Activated naive CD4-positive, alpha-beta T cell (primary cell): ENCODE data around the gene IRX3.

Experiments
- DNase-seq, 4 experiments: peaks; one replicate each; lab custom pipeline; 2025; lab: John Stamatoyannopoulos, UW

Gene IRX3

GRCh38 chr16:54286366-54287130 lies at the start of gene IRX3:
IRX3 (minus strand) TSS chr16:54286787; CDS start chr16:54286050, 737 bp downstream.
- DNase-seq, result no peak

GRCh38 chr16:54335230-54335629 lies 48.6 kb upstream of the IRX3 start:
- DNase-seq, result no peak

GRCh38 chr16:54334208-54334607 lies 47.6 kb upstream of the IRX3 start:
- no peak for DNase-seq

GRCh38 chr16:54331241-54332002 lies 44.8 kb upstream of the IRX3 start:
- DNase-seq, result no peak

GRCh38 chr16:54327609-54328008 lies 41.0 kb upstream of the IRX3 start:
- DNase-seq, result no peak

- DNase-seq, result no peak
These were observed 39.7 kb upstream of the IRX3 start for GRCh38 chr16:54326266-54326662.

- no peak for DNase-seq
These were observed 39.2 kb upstream of the IRX3 start for GRCh38 chr16:54325616-54326265.

GRCh38 chr16:54324716-54325115 lies 38.1 kb upstream of the IRX3 start:
- DNase-seq, result no peak

- DNase-seq, result no peak
These were observed 34.2 kb upstream of the IRX3 start for GRCh38 chr16:54320697-54321340.

GRCh38 chr16:54318941-54319340 lies 32.4 kb upstream of the IRX3 start:
- DNase-seq, result no peak

- no peak for DNase-seq
These were observed 30.6 kb upstream of the IRX3 start for GRCh38 chr16:54317101-54317611.

- no peak for DNase-seq
These were observed 29.7 kb upstream of the IRX3 start for GRCh38 chr16:54316095-54316889.

- DNase-seq, result no peak
These were observed 27.2 kb upstream of the IRX3 start for GRCh38 chr16:54313789-54314188.

GRCh38 chr16:54312502-54312991 lies 26.0 kb upstream of the IRX3 start:
- no peak for DNase-seq

GRCh38 chr16:54309341-54309740 lies 22.8 kb upstream of the IRX3 start:
- no peak for DNase-seq

GRCh38 chr16:54305080-54305479 lies 18.5 kb upstream of the IRX3 start:
- no peak for DNase-seq

- DNase-seq, result no peak
These were observed 17.0 kb upstream of the IRX3 start for GRCh38 chr16:54303613-54304012.

- DNase-seq, result no peak
These were observed 10.6 kb upstream of the IRX3 start for GRCh38 chr16:54297154-54297553.

- DNase-seq, result no peak
These were observed 10.0 kb upstream of the IRX3 start for GRCh38 chr16:54296543-54296942.

GRCh38 chr16:54291656-54292487 lies 5.3 kb upstream of the IRX3 start:
- DNase-seq, result no peak
